SK-N-SH (cell line): ENCODE data around the gene NANS.

Experiments used
- CTCF ChIP-seq: fragments of 200-600 bp; sonication (generic); IDR thresholded peaks from 2 replicates; pipeline ENCODE4 v1.6.1; 2017; ENCODE audit warnings: antibody characterized with exemption, mild to moderate bottlenecking, moderate library complexity
- ELF1 ChIP-seq: IDR thresholded peaks from 2 replicates; pipeline ENCODE4 v1.4.0; 2012
- EP300 ChIP-seq, 2 experiments: IDR thresholded peaks; 2 replicates each; pipeline versions ENCODE4 v1.4.0 to v1.6.1; 2012; ENCODE audit warnings: borderline replicate concordance in 1 of 2, low read depth in 1 of 2, low read length in 1 of 2
- FOXM1 ChIP-seq: IDR thresholded peaks from 2 replicates; pipeline ENCODE4 v1.4.0; 2012; ENCODE audit warnings: low read depth, mild to moderate bottlenecking
- IRF3 ChIP-seq: fragments of 150-350 bp; IDR thresholded peaks from 2 replicates; pipeline ENCODE4 v1.6.1; 2016; ENCODE audit warnings: mild to moderate bottlenecking, low read depth, low read length
- MAX ChIP-seq: IDR thresholded peaks from 2 replicates; pipeline ENCODE4 v1.4.0; 2012; ENCODE audit warnings: low read depth
- MXI1 ChIP-seq: IDR thresholded peaks from 2 replicates; pipeline ENCODE4 v1.6.1; 2012; ENCODE audit warnings: mild to moderate bottlenecking, low read depth, low read length, improper control_type of control experiment
- NFIC ChIP-seq: IDR thresholded peaks from 2 replicates; pipeline ENCODE4 v1.4.0; 2012; ENCODE audit warnings: borderline replicate concordance
- POLR2AphosphoS5 ChIP-seq: IDR thresholded peaks from 2 replicates; pipeline ENCODE4 v1.6.1; 2012; ENCODE audit warnings: low read depth, low read length
- TAF1 ChIP-seq: IDR thresholded peaks from 2 replicates; pipeline ENCODE4 v1.6.1; 2012; ENCODE audit warnings: low read depth, mild to moderate bottlenecking, low read length, moderate library complexity, borderline replicate concordance
- TEAD4 ChIP-seq: IDR thresholded peaks from 2 replicates; pipeline ENCODE4 v1.4.0; 2012; ENCODE audit warnings: mild to moderate bottlenecking, borderline replicate concordance; ENCODE audit not compliant: insufficient read depth

DNA sequence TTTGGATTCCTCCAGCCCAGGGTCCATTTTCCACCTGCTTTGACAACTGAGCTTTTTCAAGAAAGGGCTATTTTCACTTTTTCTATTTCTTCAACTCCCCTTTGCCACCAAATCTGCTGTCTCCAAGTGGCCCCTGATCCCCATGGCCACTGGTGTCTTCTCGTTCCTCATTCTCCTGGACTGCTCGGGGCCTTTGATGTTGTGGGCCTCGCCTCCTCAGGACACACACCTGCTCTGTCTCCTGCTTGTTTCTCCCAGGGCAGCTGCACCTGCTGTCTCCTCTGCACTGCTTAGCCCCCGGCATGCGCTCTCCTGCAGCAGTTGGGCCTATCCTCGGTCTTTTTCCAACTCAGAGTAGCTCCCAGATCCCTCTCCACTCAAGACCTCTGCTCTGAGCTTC, 16.3 kb upstream of the NANS start:
- TF ChIP-seq FOXM1 = no peak
- no peak for TF ChIP-seq TEAD4
- no peak for TF ChIP-seq CTCF
- no peak for TF ChIP-seq MXI1
- no peak for TF ChIP-seq IRF3
- TF ChIP-seq MAX = no peak
- TF ChIP-seq POLR2AphosphoS5 = no peak
- TF ChIP-seq NFIC = no peak
- no peak for TF ChIP-seq EP300 (IDR thresholded peaks at IDR 0.05; ENCODE audit: borderline replicate concordance in 1 of 2, low read depth in 1 of 2, low read length in 1 of 2)
- no peak for TF ChIP-seq TAF1
- no peak for TF ChIP-seq ELF1
